Hippocampal formation (tissue), 2 donors: ENCODE data around the gene TK1.
"Not testable (repeated sequence)": the region's sequence is repeated elsewhere in the genome, so short reads cannot be mapped to it uniquely, and the experiment has no call there.

ENCODE experiments used
- DNase-seq, 2 donors: peaks; one replicate each; lab custom pipeline; 2025; lab: John Stamatoyannopoulos, UW

TK1 gene

GRCh38 chr17:78176548-78177025 lies 10.3 kb downstream of the TK1 start:
- peak; percentile 26 to 62 for DNase-seq

GRCh38 chr17:78175643-78175981 lies 11.2 kb downstream of the TK1 start:
- no peak for DNase-seq

GRCh38 chr17:78174870-78175642 lies 11.8 kb downstream of the TK1 start:
- DNase-seq = no peak

- peak; percentile 88 to 90 for DNase-seq
These were observed 12.4 kb downstream of the TK1 start for GRCh38 chr17:78174346-78174869.

GRCh38 chr17:78173097-78173715 lies 13.6 kb downstream of the TK1 start:
- DNase-seq = no peak

- no peak for DNase-seq
These were observed 14.4 kb downstream of the TK1 start for GRCh38 chr17:78172249-78173051.

GRCh38 chr17:78171591-78172248 lies 15.1 kb downstream of the TK1 start:
- DNase-seq = not testable (repeated sequence)

- DNase-seq = no peak
These were observed 15.9 kb downstream of the TK1 start for GRCh38 chr17:78170692-78171590.

- peak; percentile 28 to 53 for DNase-seq
These were observed 17.7 kb downstream of the TK1 start for GRCh38 chr17:78168903-78169793.

GRCh38 chr17:78168242-78168902 lies 18.5 kb downstream of the TK1 start, which contains the start of gene SYNGR2:
Gene SYNGR2 (plus strand): TSS chr17:78168581. CDS start chr17:78168617, 36 bp downstream.
- peak; percentile 35 to 57 for DNase-seq

- DNase-seq = no peak
These were observed 20.4 kb downstream of the TK1 start for GRCh38 chr17:78166416-78166815.

GRCh38 chr17:78164748-78165607 lies 21.9 kb downstream of the TK1 start:
- no peak for DNase-seq

GRCh38 chr17:78163881-78164747 lies 22.7 kb downstream of the TK1 start:
- DNase-seq = no peak

GRCh38 chr17:78159575-78160158 lies 27.2 kb downstream of the TK1 start:
- DNase-seq = no peak

GRCh38 chr17:78154903-78155811 lies 31.7 kb downstream of the TK1 start:
- DNase-seq = no peak
